Keratinocyte (primary cell): ENCODE results near the gene DLG2. TPM values are rescaled to one million over a fixed set of nuclear protein-coding genes. Genes with fewer than 3 reads are reported as not detected.
A peak's percentile ranks its signal among the peaks of the same experiment; 100 is the strongest.

Source experiments
- DNase-seq: peaks from one replicate; pipeline ENCODE4 v3.0.0-alpha.2; 2011; ENCODE audit warnings: low read depth, missing footprints, low spot score
- FAIRE-seq: peaks from 2 replicates; lab custom pipeline; 2011; peaks lifted over from hg19 to GRCh38; lab: Jason Lieb, UNC
- H2AFZ ChIP-seq: 2 replicates; pipeline ENCODE4 v1.6.0; 2012; ENCODE audit warnings: low read length, control low read depth, inconsistent platforms; ENCODE audit not compliant: control insufficient read depth
- H3K27ac ChIP-seq: 2 replicates; pipeline ENCODE4 v1.5.1; 2011; ENCODE audit warnings: low read length; ENCODE audit not compliant: control insufficient read depth, insufficient read depth
- H3K27me3 ChIP-seq: 3 replicates; pipeline ENCODE4 v1.6.0; 2011; ENCODE audit warnings: low read length; ENCODE audit not compliant: control insufficient read depth, insufficient read depth; ENCODE audit errors: extremely low read depth
- H3K36me3 ChIP-seq, 2 experiments: 2 replicates in 1 of 2; 3 replicates in 1 of 2; pipeline ENCODE4 v1.5.1; 2011; ENCODE audit warnings: low read length in 2 of 2, mild to moderate bottlenecking in 1 of 2; ENCODE audit not compliant: control insufficient read depth in 2 of 2, insufficient read depth in 2 of 2; ENCODE audit errors: extremely low read depth in 1 of 2
- H3K4me1 ChIP-seq: 3 replicates; pipeline ENCODE4 v1.5.1; 2011; ENCODE audit warnings: low read length; ENCODE audit not compliant: control insufficient read depth, insufficient read depth; ENCODE audit errors: extremely low read depth
- H3K4me2 ChIP-seq: 3 replicates; pipeline ENCODE4 v1.6.0; 2011; ENCODE audit warnings: low read depth, low read length; ENCODE audit not compliant: control insufficient read depth, insufficient read depth; ENCODE audit errors: extremely low read depth
- H3K4me3 ChIP-seq, 3 experiments: fragments of 200-600 bp in 1 of 3; sonication (generic) in 1 of 3; 2 replicates in 2 of 3; 3 replicates in 1 of 3; pipeline ENCODE4 v1.5.1; 2011 to 2016; ENCODE audit warnings: low read length in 3 of 3, mild to moderate bottlenecking in 3 of 3, control low read depth in 2 of 3, inconsistent platforms in 1 of 3, low read depth in 1 of 3, mixed read lengths in 1 of 3, mixed run types in 1 of 3, moderate library complexity in 1 of 3; ENCODE audit not compliant: control insufficient read depth in 2 of 3, insufficient read depth in 2 of 3; ENCODE audit errors: extremely low read depth in 1 of 3
- H3K79me2 ChIP-seq: 2 replicates; pipeline ENCODE4 v1.6.0; 2012; ENCODE audit warnings: low read length; ENCODE audit not compliant: control insufficient read depth, insufficient read depth
- H3K9ac ChIP-seq: 3 replicates; pipeline ENCODE4 v1.6.0; 2011; ENCODE audit warnings: low read length; ENCODE audit not compliant: control insufficient read depth, insufficient read depth; ENCODE audit errors: extremely low read depth
- H3K9me1 ChIP-seq: 3 replicates; pipeline ENCODE4 v1.6.0; 2011; ENCODE audit warnings: low read length; ENCODE audit not compliant: control insufficient read depth, insufficient read depth; ENCODE audit errors: extremely low read depth
- H3K9me3 ChIP-seq: 2 replicates; pipeline ENCODE4 v1.5.1; 2012; ENCODE audit warnings: low read depth, low read length; ENCODE audit not compliant: control insufficient read depth
- H4K20me1 ChIP-seq: 3 replicates; pipeline ENCODE4 v1.6.0; 2011; ENCODE audit warnings: low read length; ENCODE audit not compliant: control insufficient read depth, insufficient read depth; ENCODE audit errors: extremely low read depth
- CTCF ChIP-seq, 3 experiments: IDR thresholded peaks in 1 of 3; conservative IDR thresholded peaks in 1 of 3; optimal IDR thresholded peaks in 1 of 3; 2 replicates in 2 of 3; 3 replicates in 1 of 3; pipeline versions ENCODE3 to v1.5.1; 2011; ENCODE audit warnings: low read length in 3 of 3, mild to moderate bottlenecking in 3 of 3, moderate library complexity in 2 of 3, control low read depth in 1 of 3, inconsistent platforms in 1 of 3; ENCODE audit not compliant: insufficient read depth in 2 of 3; ENCODE audit errors: extremely low read depth in 1 of 3
- EZH2 ChIP-seq: IDR thresholded peaks from one replicate; pipeline ENCODE4 v1.6.1; 2012; ENCODE audit warnings: inconsistent platforms, mild to moderate bottlenecking, low read length, moderate library complexity
- dilution Hi-C: fragments of 300-500 bp; cut with MboI; formaldehyde crosslinking; loops from one replicate; pipeline ENCODE4 v1.7.0; 2020; ENCODE audit warnings: low sequenced_read_pairs; ENCODE audit not compliant: extremely low pct_ligation_motif_present
- polyA plus RNA-seq, 5 experiments: library from polyadenylated mRNA; depleted of rRNA in 3 of 5; stranded (reverse) in 3 of 5; stranded (forward) in 1 of 5; unstranded in 1 of 5; fragments of >200 nt; gene quantifications; 1 replicate in 1 of 5; 2 replicates in 3 of 5; 3 replicates in 1 of 5; pipeline versions ENCODE4 v1.2.1 to v1.2.3, GENCODE V29; 2011 to 2012; ENCODE audit warnings: missing spikeins in 2 of 5, low read depth in 1 of 5, low replicate concordance in 1 of 5

DLG2 gene
- polyA plus RNA-seq, 1 donor (not counting 4 experiments of a cell fraction or from before 2014, with no cell fraction given) = 0.55 TPM

- Histone ChIP-seq H3K27me3 (no peaks in the 10 kb centered on the region), H3K79me2 (no peaks in the 10 kb centered on the region), H3K9me1 (no peaks in the 10 kb centered on the region), H4K20me1 (no peaks in the 10 kb centered on the region), H3K4me3 (no peak overlapping the region), H3K4me1 (no peaks in the 10 kb centered on the region), H3K4me2 (no peak overlapping the region), H2AFZ (no peak overlapping the region), H3K36me3 (no peaks in the 10 kb centered on the region), H3K9ac (no peak overlapping the region), H3K27ac (no peak overlapping the region), H3K9me3 (no peaks in the 10 kb centered on the region)
- DNase-seq = no peak
- dilution Hi-C loops = no loop called here
- no peak for FAIRE-seq
- TF ChIP-seq EZH2 (no peak), CTCF (optimal IDR thresholded peaks at IDR 0.05 in 1 of 3, IDR thresholded peaks at IDR 0.05 in 1 of 3, conservative IDR thresholded peaks at IDR 0.05 in 1 of 3; ENCODE audit: extremely low read depth in 1 of 3, insufficient read depth in 2 of 3, low read length in 3 of 3) (no peak)
Measured at GRCh38 chr11:84021291-84021690, 1605.9 kb downstream of the DLG2 start.

- no peak for TF ChIP-seq EZH2
- FAIRE-seq = no peak
- Histone ChIP-seq H3K27ac (no peak overlapping the region), H3K36me3 (no peaks in the 10 kb centered on the region), H3K9ac (no peak overlapping the region), H3K4me2 (no peak overlapping the region), H2AFZ (peak overlapping the region; percentile 36), H3K9me3 (no peaks in the 10 kb centered on the region), H4K20me1 (no peaks in the 10 kb centered on the region), H3K4me3 (no peak overlapping the region), H3K4me1 (no peaks in the 10 kb centered on the region), H3K79me2 (no peaks in the 10 kb centered on the region), H3K27me3 (no peaks in the 10 kb centered on the region), H3K9me1 (no peaks in the 10 kb centered on the region)
- no peak for DNase-seq
- dilution Hi-C loops = no loop called here
Measured at GRCh38 chr11:84019571-84020194, 1607.5 kb downstream of the DLG2 start.

GRCh38 chr11:84014539-84014938 is 1612.6 kb downstream of the DLG2 start:
- H3K9me3 ChIP-seq = no peaks in the 10 kb centered on the region
- H3K4me3 ChIP-seq = no peak overlapping the region
- no peaks in the 10 kb centered on the region for H3K36me3 ChIP-seq
- no peak for DNase-seq
- no peak overlapping the region for H3K9ac ChIP-seq
- no peaks in the 10 kb centered on the region for H3K4me1 ChIP-seq
- FAIRE-seq = no peak
- no peak overlapping the region for H3K4me2 ChIP-seq
- no peaks in the 10 kb centered on the region for H4K20me1 ChIP-seq
- TF ChIP-seq CTCF (optimal IDR thresholded peaks at IDR 0.05 in 1 of 3, IDR thresholded peaks at IDR 0.05 in 1 of 3, conservative IDR thresholded peaks at IDR 0.05 in 1 of 3; ENCODE audit: extremely low read depth in 1 of 3, insufficient read depth in 2 of 3, low read length in 3 of 3) = no peak
- no peak for TF ChIP-seq EZH2
- H2AFZ ChIP-seq = no peak overlapping the region
- dilution Hi-C loops = no loop called here
- H3K79me2 ChIP-seq = no peaks in the 10 kb centered on the region
- H3K9me1 ChIP-seq = no peaks in the 10 kb centered on the region
- no peak overlapping the region for H3K27ac ChIP-seq
- H3K27me3 ChIP-seq = no peaks in the 10 kb centered on the region
